H1 (cell line): ENCODE results near the gene HYLS1.

Experiments
- CEBPB ChIP-seq: IDR thresholded peaks from 2 replicates; pipeline ENCODE4 v1.6.1; 2012; ENCODE audit warnings: low read depth, low read length
- CREB1 ChIP-seq: IDR thresholded peaks from 2 replicates; pipeline ENCODE4 v1.6.1; 2012; ENCODE audit warnings: inconsistent platforms
- CTCF ChIP-seq, 3 experiments: IDR thresholded peaks; 1 replicate in 2 of 3; 2 replicates in 1 of 3; pipeline versions ENCODE4 v1.5.1 to v1.6.1; 2011; ENCODE audit warnings: low read length in 3 of 3, mild to moderate bottlenecking in 3 of 3, inconsistent platforms in 2 of 3, low read depth in 1 of 3, moderate library complexity in 1 of 3; ENCODE audit not compliant: insufficient read depth in 1 of 3; ENCODE audit errors: control extremely low read depth in 1 of 3
- EZH2 ChIP-seq: fragments of 200-600 bp; sonication (generic); IDR thresholded peaks from 2 replicates; pipeline ENCODE4 v1.7.1; 2012; ENCODE audit warnings: low read depth, mild to moderate bottlenecking, moderate library complexity, low read length, inconsistent platforms; ENCODE audit not compliant: severe bottlenecking
- KDM1A ChIP-seq: fragments of 200-600, 300-600 bp; sonication (generic); IDR thresholded peaks from 2 replicates; pipeline ENCODE4 v1.7.1; 2016; ENCODE audit warnings: mild to moderate bottlenecking, low read length, borderline replicate concordance
- POLR2A ChIP-seq, 2 experiments: IDR thresholded peaks; 1 replicate in 1 of 2; 2 replicates in 1 of 2; pipeline ENCODE4 v1.6.1; 2011; ENCODE audit warnings: low read depth in 2 of 2, low read length in 2 of 2, mild to moderate bottlenecking in 2 of 2; ENCODE audit errors: control extremely low read depth in 1 of 2
- RFX5 ChIP-seq: IDR thresholded peaks from 2 replicates; pipeline ENCODE4 v1.6.1; 2011; ENCODE audit warnings: low read depth, low read length, improper control_type of control experiment, borderline replicate concordance
- SP2 ChIP-seq: IDR thresholded peaks from 2 replicates; pipeline ENCODE4 v1.6.1; 2012; ENCODE audit warnings: mild to moderate bottlenecking, low read length, inconsistent platforms
- TAF1 ChIP-seq: IDR thresholded peaks from 2 replicates; pipeline ENCODE4 v1.6.1; 2011; ENCODE audit warnings: mild to moderate bottlenecking, low read depth, low read length

- TF ChIP-seq CTCF (IDR thresholded peaks at IDR 0.05; ENCODE audit: control extremely low read depth in 1 of 3, insufficient read depth in 1 of 3, low read depth in 1 of 3, low read length in 3 of 3) (no peak), TAF1 (no peak), RFX5 (no peak), SP2 (no peak), POLR2A (IDR thresholded peaks at IDR 0.05; ENCODE audit: control extremely low read depth in 1 of 2, low read depth in 2 of 2, low read length in 2 of 2) (no peak), EZH2 (no peak), KDM1A (no peak), CEBPB (no peak), CREB1 (no peak)
Measured at GRCh38 chr11:125941267-125941618, 53.8 kb downstream of the HYLS1 start.
